Measurements from ENCODE around the gene MSANTD7.
"Not testable (repeated sequence)": the region's sequence is repeated elsewhere in the genome, so short reads cannot be mapped to it uniquely, and the experiment has no call there.

Gene MSANTD7

DNA sequence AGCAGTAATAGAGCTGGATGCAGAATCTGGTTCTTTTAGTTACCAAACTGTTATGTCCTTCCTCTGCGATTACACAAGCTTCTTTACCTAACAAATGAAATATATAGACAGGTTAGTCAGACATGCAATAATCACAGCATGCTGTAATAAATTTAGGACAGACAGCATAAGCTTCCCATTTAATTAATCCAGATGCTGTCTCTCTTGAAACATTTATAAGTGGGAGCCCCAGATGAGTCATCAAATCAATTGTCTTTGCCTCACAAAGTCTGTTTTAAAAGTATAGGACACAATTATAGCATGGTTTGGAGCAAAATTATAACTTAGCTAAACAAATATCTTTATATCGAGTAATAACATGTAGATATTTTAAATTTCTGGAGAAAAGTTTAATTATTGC is 1.9 kb upstream of the MSANTD7 start:
- no peak for DNase-seq
- intact Hi-C loops (cut with DNase I) = loop anchor here (5.0 kb wide), 2 partner anchors 234 to 339 kb away; no protein-coding TSS in a partner anchor

DNA sequence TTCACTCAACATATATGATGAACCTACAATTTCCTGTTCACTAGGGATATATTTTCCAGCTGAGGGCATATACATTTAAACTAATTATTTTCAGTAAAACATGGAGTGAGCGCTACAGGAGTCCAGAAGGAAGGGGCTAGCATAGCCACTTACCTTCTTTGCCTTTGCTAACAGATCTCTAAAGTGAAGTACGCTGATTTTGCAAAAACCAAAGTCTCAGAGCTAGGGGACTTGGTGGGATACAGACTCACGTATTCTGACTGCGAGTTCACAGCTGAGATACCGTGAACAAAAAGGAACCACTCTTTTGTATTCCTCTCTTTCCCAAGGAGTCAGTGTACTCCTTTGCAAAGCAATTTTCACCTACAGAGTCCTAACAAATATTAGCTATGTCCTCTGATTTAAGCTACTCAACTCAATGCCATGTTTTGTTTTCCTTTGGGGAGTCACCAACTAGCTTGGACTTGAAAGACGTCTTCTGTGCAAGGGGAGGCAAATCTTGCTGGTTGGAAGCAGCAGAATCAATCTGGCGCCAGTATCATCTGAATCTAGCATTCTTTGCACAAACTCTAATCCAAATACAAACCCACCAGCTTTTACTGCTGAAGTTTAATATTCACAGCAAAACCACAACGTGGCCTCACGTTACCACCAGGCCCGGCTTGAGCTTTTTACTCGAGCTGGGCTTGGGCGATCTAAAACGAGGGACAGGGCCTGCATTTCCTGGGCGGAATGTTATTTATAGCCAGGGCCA is 926 bp upstream of the MSANTD7 start:
- no peak for DNase-seq
- intact Hi-C loops (cut with DNase I) = loop anchor here (5.0 kb wide), 2 partner anchors 235 to 340 kb away; no protein-coding TSS in a partner anchor

DNA sequence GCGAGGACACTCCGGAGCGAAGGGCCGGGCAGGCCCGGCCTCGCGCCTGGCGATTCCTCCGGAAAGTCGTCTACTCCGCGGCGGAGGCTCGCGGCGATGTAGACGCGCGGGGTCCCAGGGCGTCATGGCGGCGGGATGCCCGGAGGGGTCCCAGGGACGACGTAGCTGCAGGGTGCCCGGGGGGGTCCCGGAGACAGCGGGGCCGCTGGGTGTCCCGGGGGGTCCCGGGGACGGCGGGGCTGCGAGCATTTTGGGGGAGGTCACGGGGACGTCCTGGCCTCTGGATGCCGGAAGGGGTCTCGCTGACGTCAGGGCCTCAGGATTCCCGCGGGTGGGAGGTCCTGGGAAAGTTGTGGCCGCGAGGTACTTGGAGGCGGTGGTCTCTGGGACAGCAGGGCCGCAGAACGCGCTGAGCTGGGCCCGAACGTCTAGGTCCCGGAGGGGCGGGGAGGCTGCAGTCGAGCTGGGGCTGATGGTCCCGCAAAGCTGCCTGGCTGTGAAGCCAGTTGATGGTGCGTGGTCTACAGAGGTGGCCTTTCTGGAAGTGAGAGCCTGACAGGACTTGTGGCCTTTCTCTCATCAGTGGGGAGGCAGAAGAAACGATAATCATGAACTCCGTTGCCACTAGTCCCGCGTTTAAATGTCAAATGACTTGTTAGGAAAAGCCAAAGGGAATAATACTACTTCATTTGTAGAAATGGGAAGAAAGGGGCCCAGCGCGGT is 637 bp downstream of the MSANTD7 start:
- intact Hi-C loops (cut with DNase I) = loop anchor here (2.0 to 5.0 kb wide), 3 partner anchors 40 to 341 kb away; partner anchors contain the start of gene SUV39H2

DNA sequence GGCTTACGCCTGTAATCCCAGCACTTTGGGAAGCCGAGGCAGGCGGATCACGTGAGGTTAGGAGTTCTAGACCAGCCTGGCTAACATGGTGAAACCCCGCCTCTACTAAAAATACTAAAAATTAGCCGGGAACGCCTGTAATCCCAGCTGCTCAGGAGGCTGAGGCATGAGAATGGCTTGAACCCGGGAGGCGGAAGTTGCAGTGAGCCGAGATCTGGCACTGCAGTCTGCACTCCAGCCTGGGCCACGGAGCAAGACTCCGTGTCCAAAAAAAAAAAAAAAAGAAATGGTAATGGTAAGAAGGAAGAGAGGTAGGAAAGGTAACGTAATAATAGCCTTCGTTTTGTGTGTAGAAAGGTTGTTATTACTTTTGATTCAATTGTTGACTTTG is 1.2 kb downstream of the MSANTD7 start:
- peak in 1 of 10 donors; percentile 70 for DNase-seq
- intact Hi-C loops (cut with DNase I) = loop anchor here (2.0 to 5.0 kb wide), 3 partner anchors 40 to 342 kb away; partner anchors contain the start of gene SUV39H2

More for the DNA sequence above, 637 bp downstream of the MSANTD7 start:
- peak in 6 of 10 donors; percentile 11 to 89 (median 24) for DNase-seq

DNA sequence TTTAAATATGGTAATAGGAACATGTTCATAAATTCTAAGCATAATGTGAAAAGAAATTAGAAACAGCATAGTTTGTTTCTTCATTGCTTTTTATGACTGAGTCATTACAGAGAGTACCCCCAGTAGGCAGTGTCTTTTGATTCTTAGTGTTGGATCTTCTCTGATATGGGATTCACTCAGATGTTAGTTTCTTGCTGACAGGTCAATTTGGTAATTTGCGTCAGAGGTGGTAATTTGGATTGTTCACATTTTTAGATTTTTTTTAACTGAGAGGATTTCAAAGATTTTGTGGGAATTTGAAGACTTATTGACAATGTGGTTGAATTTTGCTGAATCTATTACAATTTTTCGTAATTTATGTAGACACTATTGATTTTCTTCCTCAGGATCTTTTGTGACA is 2.1 kb downstream of the MSANTD7 start:
- no peak for DNase-seq
- intact Hi-C loops (cut with DNase I) = no loop called here

DNA sequence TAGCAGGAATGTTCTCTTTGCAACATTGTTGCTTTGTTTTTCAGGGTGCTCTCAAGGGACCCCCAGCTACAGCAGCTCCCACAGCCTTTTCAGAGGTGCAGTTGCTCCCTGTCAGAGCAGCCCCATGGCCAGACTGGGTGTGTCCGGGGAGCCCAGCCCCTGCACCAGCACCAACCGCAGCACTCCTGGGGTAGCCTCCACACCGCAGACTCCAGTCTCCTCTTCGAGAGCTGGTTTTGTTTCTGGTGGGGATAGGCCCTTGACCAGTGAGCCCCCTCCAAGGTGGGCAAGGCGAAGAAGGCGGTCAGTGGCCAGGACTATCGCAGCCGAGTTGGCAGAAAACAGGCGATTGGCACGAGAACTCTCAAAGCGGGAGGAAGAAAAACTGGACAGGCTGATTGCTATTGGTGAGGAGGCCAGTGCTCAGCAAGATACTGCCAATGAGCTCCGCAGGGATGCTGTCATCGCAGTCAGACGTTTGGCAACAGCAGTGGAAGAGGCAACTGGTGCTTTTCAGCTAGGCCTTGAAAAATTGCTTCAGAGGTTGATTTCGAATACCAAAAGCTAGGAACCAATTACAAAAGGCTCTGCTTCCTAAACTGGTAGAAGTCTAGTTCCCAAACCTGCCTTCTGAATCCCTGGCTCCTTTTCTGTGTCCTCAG is 5.4 kb downstream of the MSANTD7 start:
- DNase-seq = no peak
- intact Hi-C loops (cut with DNase I) = no loop called here

DNA sequence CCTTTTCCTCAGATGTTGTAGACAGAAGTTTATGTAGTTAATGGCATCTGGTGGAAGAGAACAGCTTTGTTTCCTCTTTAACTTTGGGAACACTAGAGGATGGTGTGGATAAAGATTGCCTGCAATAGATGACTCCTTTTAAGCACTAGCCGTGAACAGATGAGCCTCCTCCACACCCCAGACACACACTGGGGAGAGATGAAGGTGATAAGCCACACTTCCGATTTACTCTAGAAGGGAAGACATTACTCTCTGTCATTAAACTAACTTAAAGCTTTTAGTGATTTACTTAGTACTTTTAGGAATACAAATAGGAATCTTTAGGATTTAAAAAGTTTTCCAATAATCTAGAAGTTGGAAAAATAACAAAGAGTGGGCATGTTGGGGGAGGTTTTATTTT is 6.8 kb downstream of the MSANTD7 start:
- DNase-seq = no peak
- intact Hi-C loops (cut with DNase I) = no loop called here

DNA sequence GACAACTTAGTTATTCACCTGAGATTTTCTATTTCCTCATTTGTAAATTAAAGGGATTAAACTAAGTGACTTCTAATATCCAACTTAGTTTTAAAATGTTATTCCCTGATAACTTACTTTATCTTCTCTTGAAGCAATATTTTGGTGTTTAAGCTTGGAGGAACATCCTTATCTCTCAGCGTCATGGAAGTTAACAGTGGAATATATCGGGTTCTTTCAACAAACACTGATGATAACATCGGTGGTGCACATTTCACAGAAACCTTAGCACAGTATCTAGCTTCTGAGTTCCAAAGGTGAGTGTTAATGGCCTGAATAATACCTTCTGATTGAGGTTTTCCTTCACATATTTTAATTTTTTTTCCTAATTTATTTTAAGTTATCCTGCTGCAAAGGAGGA is 14.1 kb downstream of the MSANTD7 start:
- intact Hi-C loops (cut with DNase I) = no loop called here
- DNase-seq = no peak

DNA sequence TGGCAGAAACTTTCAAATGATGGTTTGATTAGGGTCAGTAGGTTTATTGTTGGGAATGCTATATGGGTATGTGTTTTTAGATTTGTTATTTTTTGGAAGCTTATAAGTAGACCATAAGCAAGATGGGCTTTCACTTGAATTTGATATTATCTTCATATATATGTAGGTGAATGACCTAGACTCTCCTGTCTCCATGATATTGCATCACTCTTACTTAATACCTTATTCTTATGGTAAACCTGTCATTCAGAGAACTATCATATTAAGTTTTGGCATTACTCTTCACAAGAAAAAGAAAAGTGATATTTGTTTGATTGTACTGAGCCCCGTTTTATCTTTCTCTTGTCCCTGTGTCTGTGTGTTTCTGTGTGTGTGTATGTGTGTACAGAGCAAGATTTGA is 17.3 kb downstream of the MSANTD7 start:
- DNase-seq = no peak
- intact Hi-C loops (cut with DNase I) = no loop called here

DNA sequence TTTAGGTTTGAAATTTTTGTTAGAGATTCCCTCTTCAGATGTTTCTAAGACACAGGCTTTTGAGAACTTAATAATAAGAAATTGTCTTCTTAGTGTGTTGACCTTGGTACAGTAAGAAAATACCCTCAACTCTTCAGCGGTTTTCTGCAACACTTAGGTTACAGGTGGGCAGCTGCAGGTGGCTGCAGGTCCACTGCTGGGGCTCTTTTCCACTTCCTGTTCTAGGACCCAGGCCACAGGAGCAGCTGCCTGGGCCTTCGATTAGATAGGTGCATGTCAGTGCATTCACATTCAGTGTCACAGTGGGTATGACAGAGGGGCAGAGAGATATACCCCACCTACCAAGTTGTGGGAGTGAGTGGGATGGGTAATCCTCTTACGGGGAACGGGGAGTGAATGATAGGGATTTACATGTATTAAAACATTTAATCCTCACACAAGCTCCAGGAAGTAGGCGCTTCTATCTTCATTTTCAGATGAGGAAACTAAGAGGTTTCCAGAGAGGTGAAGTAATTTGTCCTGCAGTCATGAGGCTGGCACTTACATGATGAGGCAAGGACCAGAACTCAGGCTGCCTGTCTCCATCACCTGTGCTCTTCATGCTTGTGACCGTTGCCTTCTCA is 20.3 kb downstream of the MSANTD7 start:
- no peak for DNase-seq
- intact Hi-C loops (cut with DNase I) = no loop called here

DNA sequence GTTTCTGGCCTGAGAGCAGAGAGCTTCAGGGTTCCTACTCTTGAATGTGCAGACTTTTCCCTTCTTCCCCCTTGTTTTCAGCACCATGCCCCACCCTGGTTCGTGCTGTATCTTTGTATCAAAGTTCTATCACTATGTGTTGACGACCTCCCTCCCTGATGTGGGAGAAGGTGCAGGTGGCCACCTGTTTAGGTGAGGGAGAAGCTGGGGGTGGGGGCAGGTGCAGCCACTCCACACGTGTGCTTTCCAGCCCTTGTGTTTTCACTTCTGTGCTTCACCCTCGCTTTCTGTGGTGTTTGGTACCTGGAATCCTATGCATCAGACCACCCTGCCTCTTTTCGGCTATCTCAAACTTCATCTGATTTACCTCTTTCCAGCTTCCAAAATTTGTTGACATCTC is 20.9 kb downstream of the MSANTD7 start:
- DNase-seq = no peak
- intact Hi-C loops (cut with DNase I) = no loop called here

DNA sequence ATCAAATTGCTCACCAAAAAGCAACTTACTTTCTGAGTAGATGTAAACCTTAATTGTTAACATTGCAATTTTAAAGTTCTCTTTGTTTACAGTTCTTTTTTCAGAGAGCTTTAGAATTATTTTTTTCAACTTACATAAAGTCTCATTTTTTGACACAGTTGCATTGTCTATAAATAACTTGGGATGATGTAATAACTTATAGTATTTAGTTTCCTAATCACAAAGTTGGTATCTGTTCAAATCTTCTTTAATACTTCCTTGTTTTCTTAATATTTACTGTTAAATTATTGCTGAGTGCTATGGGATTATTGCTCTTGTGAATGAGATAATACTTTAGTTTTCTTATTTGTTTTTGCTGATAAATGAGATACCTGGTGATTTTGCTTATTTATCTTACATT is 21.7 kb downstream of the MSANTD7 start:
- DNase-seq = no peak
- intact Hi-C loops (cut with DNase I) = no loop called here

DNA sequence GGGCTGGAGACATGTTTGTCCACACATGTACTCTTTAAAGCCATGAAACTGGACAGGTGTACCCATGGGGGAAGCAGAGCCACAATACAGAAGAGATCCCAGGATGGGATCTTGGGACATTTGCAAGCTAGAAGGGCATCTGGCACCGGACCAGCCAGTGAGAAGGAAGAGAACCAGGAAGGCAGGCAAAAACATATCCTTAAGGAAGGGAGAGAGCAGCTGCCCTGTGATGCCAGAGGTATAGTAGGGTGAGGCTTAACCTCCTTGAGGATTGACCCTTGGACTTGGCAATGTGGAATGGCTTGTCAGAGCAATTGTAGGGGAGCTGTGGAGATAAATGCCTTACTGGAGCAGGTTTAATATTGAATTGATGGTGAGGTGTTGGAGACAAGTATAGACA is 22.7 kb downstream of the MSANTD7 start:
- intact Hi-C loops (cut with DNase I) = no loop called here
- no peak for DNase-seq

DNA sequence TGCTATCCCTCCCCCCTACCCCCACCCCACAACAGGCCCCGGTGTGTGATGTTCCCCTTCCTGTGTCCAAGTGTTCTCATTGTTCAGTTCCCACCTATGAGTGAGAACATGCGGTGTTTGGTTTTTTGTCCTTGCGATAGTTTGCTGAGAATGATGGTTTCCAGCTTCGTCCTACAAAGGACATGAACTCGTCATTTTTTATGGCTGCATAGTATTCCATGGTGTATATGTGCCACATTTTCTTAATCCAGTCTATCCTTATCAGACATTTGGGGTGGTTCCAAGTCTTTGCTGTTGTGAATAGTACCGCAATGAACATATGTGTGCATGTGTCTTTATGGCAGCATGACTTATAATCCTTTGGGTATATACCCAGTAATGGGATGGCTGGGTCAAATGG is 26.4 kb downstream of the MSANTD7 start:
- intact Hi-C loops (cut with DNase I); DNase-seq: not testable (repeated sequence)

DNA sequence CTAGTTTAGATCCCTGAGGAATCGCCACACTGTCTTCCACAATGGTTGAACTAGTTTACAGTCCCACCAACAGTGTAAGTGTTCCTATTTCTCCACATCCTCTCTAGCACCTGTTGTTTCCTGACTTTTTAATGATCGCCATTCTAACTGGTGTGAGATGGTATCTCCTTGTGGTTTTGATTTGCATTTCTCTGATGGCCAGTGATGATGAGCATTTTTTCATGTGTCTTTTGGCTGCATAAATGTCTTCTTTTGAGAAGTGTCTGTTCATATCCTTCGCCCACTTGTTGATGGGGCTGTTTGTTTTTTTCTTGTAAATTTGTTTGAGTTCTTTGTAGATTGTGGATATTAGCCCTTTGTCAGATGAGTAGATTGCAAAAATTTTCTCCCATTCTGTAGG is 26.8 kb downstream of the MSANTD7 start:
- DNase-seq; intact Hi-C loops (cut with DNase I): not testable (repeated sequence)

DNA sequence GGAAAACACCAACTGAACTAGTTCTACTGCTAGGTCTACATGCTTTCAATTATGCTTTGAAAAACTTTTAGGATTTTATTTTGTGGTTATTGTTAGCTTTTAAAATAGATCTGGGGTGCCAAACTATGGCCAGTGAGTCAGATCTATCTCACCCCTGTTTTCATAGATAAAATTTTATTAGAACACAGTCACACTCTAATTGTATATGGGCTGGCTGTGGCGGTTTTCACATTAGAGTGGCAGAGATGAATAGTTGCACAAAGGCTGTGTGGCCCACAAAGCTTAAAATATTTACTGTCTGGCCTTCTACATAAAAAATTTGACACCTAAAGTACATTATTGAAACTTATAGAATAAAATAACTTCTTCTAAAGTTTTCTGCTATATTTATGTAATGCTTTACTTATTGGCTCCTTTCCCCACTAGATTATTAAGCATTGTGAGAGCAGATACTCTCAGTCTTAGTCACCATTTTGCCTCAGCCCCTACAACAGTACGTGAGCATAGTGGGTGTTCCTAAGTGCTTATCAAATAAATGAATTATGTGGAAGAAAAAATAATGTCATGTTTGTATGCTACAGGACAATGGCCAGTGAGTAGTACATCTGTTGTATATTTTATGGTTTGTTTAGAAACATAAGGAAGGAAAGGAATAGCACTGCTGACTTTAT is 35.1 kb downstream of the MSANTD7 start:
- intact Hi-C loops (cut with DNase I) = no loop called here
- DNase-seq = no peak

DNA sequence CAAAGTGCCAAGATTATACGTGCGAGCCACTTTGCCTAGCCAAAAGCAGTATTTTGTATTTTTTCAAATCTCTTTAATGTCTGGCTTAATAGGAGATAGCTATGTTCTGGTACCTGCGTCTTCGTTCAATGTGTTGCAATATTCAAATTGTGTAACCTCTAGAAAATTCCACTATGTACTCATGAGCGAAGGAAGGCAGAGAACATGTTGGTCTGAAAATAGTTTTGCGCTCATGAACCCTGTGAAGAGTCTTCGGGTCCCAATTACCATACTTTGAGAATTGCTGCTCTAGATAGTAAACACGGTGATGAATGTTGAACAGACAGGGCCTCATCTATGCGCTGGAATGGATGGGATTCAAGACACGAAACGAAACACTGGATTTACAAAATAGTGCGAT is 37.8 kb downstream of the MSANTD7 start:
- intact Hi-C loops (cut with DNase I) = loop anchor here (5.0 kb wide), 2 partner anchors 221 to 274 kb away; partner anchors contain the start of gene RPP38
- no peak for DNase-seq

DNA sequence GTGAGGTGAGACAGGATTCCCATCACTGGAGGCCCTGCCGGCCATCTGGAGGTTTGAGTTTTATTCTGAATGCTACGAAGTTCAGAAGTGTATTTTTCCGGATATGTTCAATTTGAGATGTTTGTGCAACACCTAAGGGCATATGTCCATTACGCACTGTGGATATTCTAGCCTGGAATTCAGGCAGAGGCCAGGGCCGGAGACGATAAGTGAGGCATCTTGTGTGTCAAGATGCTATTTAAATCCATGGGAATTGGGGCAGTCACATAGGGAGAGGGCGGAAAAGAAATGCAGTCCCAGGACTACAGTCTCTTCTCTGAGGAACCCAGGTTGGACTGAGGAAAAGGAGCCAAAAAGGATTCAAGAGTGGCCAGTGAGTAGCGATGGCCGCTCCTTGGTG is 38.7 kb downstream of the MSANTD7 start:
- no peak for DNase-seq
- intact Hi-C loops (cut with DNase I) = loop anchor here (5.0 kb wide), 2 partner anchors 221 to 274 kb away; partner anchors contain the start of gene RPP38

DNA sequence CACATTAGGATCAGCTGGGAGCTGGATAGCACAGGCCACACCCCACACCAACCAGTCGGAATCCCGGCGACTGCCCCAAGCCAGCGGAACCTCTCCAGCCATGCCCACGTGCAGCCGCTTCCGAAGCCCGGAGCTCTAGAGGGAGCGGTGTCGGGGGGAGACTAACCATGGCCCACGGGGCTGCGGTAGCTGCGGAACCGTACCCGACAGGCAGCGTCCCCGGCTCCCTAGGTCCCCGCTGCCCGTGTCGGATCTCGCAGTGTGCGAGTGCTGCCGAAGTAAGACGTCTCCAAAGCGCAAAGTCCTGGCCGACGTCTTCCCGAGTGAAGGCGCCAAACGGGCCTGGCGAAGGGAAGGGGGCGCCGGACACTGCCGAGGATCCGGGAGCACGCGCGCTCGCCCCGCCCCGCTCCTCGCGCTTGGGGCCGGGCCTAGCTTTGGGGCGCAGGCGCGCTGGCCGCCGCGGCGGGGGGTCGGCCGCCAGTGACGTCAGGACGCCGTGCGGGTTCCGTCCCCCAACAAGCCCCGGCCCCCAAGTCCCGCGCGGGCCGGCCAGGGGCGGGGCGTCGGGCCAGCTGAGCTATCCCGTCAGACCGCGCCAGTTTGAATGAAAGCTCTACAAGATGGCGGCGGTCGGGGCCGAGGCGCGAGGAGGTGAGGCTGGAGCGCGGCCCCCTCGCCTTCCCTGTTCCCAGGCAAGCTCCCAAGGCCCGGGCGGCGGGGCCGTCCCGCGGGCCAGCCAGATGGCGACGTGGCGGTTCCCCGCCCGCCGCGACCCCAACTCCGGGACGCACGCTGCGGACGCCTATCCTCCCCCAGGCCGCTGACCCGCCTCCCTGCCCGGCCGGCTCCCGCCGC is 40.4 kb downstream of the MSANTD7 start, which contains the start of gene SUV39H2:
Gene SUV39H2, plus strand, starts transcription at position 601 of the 858 bp plus-strand sequence. Its CDS starts 23 bp downstream, at position 624.
- intact Hi-C loops (cut with DNase I) = loop anchor here (2.0 to 5.0 kb wide), 4 partner anchors 40 to 276 kb away; partner anchors contain the start of genes CDNF, HSPA14, MEIG1 and MSANTD7

More for the DNA sequence above, 40.4 kb downstream of the MSANTD7 start, which contains the start of gene SUV39H2:
- peak; percentile 87 to 99 (median 92) for DNase-seq
